ENCODE measurements around the gene WDR74.
"Not testable (repeated sequence)": the region's sequence is repeated elsewhere in the genome, so short reads cannot be mapped to it uniquely, and the experiment has no call there.

The WDR74 gene

DNA sequence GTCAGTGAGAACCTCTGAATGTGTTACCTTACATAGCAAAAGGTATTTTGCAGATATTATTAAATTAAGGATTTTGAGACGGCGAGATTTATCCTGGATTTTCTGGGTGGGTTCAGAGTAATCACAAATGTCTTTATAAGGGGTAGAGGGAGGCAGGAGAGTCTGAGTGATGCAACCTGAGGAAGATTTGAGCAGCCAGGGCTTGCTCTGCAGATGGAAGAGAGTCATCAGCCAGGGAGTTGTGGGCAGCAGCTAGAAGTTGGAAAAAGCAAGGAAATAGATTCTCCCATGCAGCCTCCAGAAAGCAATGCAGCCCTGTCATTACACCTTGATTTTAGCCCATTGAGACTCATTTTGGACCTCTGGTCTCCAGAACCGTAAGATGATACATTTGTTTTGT, 4.1 kb upstream of the WDR74 start:
- no peak for DNase-seq (ENCODE audit: low read depth)
- no peak overlapping the region for H3K4me3 ChIP-seq (ENCODE audit: low read depth, low read length)

DNA sequence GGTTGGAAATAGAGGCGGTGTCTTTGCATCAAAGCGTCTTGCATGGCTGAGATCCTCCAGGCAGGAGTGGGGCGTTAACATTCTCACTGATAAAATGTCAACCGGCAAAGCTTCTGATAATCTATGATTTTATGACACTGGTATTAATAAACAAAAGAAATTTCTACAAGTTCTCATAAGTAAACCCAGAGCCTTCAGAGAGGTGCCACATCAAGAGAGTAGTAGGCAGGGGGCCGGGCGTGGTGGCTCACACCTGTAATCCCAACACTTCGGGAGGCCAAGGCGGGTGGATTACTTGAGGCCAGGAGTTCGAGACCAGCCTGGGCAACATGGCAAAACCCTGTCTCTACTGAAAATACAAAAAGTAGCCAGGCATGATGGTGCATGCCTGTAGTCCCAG, 3.5 kb upstream of the WDR74 start:
- H3K4me3 ChIP-seq (ENCODE audit: low read depth, low read length); DNase-seq (ENCODE audit: low read depth): not testable (repeated sequence)

- H3K4me3 ChIP-seq (ENCODE audit: low read depth, low read length), result peak overlapping the region; percentile 40
- DNase-seq (ENCODE audit: low read depth), result no peak
Observed at GRCh38 chr11:62842171-62842741, 2.9 kb upstream of the WDR74 start.

DNA sequence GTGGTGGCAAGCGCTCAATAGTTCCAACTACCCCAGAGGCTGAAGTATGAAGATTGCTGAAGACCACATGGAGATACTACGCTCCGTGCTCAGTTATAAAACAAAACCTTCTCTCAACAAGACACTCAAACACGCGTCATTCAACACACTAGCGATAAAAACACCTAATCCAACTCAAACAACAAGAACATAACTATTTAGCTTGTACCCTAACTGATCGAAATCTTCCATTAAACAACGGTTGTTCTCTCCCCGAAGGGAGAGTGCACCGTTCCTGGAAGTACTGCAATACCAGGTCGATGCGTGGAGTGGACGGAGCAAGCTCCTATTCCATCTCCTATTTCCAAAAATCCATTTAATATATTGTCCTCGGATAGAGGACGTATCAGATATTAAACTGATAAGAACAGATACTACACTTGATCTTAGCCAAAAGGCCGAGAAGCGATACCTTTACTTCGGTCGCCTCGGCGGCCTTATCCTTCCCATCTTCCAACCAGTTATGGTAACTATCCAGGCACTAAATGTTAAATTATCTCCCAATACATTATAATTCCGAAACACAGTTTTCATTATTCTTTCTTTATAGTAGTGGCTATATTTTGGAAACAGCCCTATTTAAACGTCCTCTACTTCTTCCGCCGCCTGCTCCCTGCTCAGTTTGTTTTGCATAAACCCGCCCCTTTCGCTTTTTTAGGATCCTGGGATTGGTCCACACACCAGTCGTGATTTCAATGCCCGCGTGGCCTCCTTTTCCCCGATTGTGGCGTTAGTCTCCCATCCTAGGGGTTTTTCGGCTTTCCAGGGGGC, 2.2 kb upstream of the WDR74 start:
- peak overlapping the region; percentile 40 for H3K4me3 ChIP-seq (ENCODE audit: low read depth, low read length)
- DNase-seq (ENCODE audit: low read depth), result peak; percentile 100

GRCh38 chr11:62840721-62841360, 1.5 kb upstream of the WDR74 start:
- peak overlapping the region; percentile 97 for H3K4me3 ChIP-seq (ENCODE audit: low read depth, low read length)
- peak; percentile 71 for DNase-seq (ENCODE audit: low read depth)

DNA sequence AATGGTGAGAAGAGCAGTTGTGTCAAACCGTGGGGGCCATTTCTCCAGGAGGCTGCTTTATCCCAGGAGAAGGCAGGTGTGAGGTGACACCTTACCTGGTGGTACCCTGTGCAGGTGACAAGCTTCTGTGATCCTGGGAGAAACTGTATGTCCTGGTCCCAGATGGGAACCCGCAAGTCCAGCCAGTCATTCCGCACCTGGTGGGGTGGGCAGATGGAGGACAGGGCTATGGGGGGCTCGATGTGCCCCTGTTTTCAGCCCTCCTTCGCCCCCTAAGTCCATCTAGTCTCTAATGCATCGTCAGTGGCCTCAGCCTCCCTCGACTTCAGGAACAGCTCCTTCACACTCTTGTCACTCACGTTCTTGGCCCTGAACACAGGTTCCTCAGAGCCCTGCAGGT, 4.1 kb downstream of the WDR74 start:
- no peak overlapping the region for H3K4me3 ChIP-seq (ENCODE audit: low read depth, low read length)
- DNase-seq (ENCODE audit: low read depth), result no peak

DNA sequence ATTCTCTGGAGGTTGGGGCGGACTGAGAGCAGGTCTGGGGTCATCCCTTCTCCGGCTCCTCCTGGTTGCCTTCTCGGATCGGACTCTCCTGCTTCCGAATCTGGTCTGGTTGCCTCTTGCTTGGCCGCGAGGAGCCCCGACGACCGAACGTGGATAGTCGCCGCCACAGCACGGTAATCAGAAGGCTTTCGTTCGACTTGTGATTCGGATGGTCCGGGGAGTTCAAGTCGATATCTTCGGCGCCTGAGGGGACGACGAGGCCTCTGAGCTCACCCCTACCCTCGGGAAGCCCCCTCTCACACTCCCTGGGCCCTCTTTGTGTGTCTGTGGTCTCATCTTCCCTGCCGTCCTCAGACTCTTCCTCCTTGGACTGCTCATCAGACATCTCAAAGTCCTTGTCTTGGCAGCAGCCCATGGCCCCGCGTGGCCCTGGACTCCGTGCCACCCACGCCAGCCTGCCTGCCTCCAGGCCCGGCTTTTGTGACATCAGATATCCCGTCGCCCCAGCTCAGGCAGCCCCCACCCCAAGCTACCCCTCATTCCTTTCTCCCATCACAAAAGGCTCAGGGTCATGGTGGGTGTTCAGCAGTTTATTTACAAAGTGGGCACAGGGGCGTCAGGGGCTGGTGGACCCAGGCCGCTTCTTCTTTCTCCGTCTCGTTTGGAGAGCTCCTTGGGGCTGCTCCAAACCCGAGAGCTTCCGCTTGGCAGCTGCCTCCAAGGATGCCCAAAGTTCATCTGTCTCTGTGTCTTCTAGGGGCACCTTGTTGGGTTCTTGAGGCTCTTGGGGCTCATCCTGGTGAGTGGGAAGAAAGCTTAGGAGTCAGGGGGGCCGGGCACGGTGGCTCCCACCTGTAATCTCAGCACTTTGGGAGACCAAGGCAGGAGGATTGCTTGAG, 6.8 kb downstream of the WDR74 start, which contains the start of gene TEX54:
Gene TEX54, minus strand, starts transcription at position 506 of the 899 bp plus-strand sequence.
- no peak for DNase-seq (ENCODE audit: low read depth)
- H3K4me3 ChIP-seq (ENCODE audit: low read depth, low read length), result peak within 1 kb of the TSS; percentile 87

- H3K4me3 ChIP-seq (ENCODE audit: low read depth, low read length), result peak within 1 kb of the TSS; percentile 87
- DNase-seq (ENCODE audit: low read depth), result peak; percentile 95
Observed at GRCh38 chr11:62831520-62832335, 7.7 kb downstream of the WDR74 start, which contains the start of gene STX5. STX5 (minus strand) TSS chr11:62832051; CDS start chr11:62831243, 808 bp downstream.

GRCh38 chr11:62830904-62831519, 8.4 kb downstream of the WDR74 start:
- peak overlapping the region; percentile 87 for H3K4me3 ChIP-seq (ENCODE audit: low read depth, low read length)
- no peak for DNase-seq (ENCODE audit: low read depth)

DNA sequence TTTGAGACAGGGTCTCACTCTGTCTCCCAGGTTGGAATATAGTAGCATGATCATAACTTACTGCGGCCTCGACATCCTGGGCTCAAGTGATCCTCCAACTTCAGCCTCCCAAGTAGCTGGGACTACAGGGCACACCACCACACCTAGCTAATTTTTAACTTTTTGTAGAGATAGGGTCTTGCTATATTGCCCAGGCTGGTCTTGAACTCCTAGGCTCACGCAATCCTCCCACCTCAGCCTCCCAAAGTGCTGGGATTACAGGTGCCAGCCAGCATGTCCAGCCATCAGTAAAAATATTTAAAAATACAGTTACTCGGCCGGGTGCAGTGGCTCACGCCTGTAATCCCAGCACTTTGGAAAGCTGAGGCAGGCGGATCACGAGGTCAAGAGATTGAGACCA, 11.3 kb downstream of the WDR74 start:
- DNase-seq (ENCODE audit: low read depth); H3K4me3 ChIP-seq (ENCODE audit: low read depth, low read length): not testable (repeated sequence)

GRCh38 chr11:62823677-62824076, 15.7 kb downstream of the WDR74 start:
- DNase-seq (ENCODE audit: low read depth), result no peak
- no peak overlapping the region for H3K4me3 ChIP-seq (ENCODE audit: low read depth, low read length)

DNA sequence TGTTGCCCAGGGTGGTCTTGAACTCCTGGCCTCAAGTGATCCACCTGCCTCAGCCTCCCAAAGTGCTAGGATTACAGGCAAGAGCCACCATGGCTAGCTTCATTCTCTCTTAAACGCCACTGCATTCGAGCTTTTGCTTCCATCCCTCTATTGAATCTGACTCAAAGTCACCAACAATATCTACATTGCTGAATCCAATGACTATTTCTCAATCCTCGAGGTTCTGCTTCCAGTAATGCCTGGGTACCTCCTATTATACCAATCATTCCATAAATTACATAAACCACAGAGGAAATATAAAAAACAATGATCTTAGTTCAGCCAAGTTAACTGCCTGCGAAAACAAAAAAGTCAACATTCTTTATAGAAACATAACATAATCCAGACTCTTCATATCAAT, 22.3 kb downstream of the WDR74 start:
- no peak overlapping the region for H3K4me3 ChIP-seq (ENCODE audit: low read depth, low read length)
- DNase-seq (ENCODE audit: low read depth), result no peak

DNA sequence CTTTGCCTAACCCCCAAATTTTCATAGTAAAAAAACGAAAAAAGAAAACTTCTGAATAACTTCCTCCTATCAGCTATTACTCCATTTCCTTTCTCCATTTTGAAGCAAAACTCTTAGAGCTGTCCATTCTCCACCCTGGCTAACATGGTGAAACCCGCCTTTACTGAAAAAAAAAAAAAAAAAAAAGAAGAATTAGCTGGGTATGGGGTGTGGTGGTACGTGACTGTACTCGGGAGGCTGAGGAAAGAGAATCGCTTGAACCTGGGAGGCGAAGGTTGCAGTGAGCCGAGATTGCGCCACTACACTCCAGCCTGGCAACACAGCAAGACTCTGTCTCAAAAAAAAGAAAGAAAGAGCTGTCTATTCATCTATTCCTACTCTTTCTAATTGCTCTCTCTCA, 22.8 kb downstream of the WDR74 start:
- no peak for DNase-seq (ENCODE audit: low read depth)
- no peak overlapping the region for H3K4me3 ChIP-seq (ENCODE audit: low read depth, low read length)

DNA sequence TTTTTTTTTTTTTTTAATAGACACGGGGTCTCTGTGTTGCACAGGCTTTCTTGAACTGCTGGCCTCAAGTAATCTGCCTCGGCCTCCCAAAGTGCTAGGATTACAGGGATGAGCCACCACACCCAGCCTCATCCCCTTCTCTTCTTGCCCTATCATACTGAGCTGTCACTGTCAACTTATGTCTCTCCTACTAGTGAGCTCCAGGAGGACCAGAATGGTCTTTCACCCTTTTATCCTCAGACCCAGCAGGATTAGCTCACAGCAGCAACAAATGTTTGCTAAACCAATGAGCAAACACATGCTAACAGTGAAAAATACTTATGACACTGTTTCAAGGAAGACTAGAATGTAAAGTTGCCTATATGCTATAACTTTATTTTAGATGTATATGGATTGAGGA, 27.7 kb downstream of the WDR74 start:
- DNase-seq (ENCODE audit: low read depth), result no peak
- H3K4me3 ChIP-seq (ENCODE audit: low read depth, low read length), result no peak overlapping the region

GRCh38 chr11:62810748-62811147, 28.6 kb downstream of the WDR74 start:
- no peak overlapping the region for H3K4me3 ChIP-seq (ENCODE audit: low read depth, low read length)
- no peak for DNase-seq (ENCODE audit: low read depth)

- peak; percentile 36 for DNase-seq (ENCODE audit: low read depth)
- no peak overlapping the region for H3K4me3 ChIP-seq (ENCODE audit: low read depth, low read length)
Observed at GRCh38 chr11:62806611-62807121, 32.7 kb downstream of the WDR74 start.

GRCh38 chr11:62805961-62806441, 33.4 kb downstream of the WDR74 start:
- DNase-seq (ENCODE audit: low read depth), result no peak

More at GRCh38 chr11:62805961-62806441, 33.4 kb downstream of the WDR74 start:
- peak overlapping the region; percentile 73 for H3K4me3 ChIP-seq (ENCODE audit: low read depth, low read length)

All from skeletal muscle cell (primary cell).